DMS153 treated with DMSO at 0.1 percent for 48 hours (cell line): ENCODE data around the gene SNX25.
A peak's percentile ranks its signal among the peaks of the same experiment; 100 is the strongest.
"Not testable (repeated sequence)": the region's sequence is repeated elsewhere in the genome, so short reads cannot be mapped to it uniquely, and the experiment has no call there.

Experiments used
- DNase-seq: peaks from one replicate; lab custom pipeline; 2025; ENCODE audit not compliant: unreplicated experiment; lab: John Stamatoyannopoulos, UW

The SNX25 gene

DNA sequence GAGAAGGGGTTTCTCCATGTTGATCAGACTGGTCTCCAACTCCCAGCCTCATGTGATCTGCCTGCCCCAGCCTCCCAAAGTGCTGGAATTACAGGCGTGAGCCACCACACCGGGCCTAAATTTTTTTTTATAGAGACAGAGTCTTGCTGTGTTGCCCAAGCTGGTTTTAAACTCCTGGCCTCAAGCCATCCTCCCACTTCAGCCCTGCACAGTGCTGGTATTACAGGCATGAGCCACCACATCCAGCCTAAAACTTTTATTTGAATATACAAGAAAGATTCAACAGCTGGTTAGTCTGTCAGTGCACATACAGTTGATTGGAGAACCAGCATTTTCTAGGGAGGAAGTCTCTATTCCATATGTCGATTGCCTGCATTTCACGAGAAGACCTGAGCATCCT, 95.1 kb downstream of the SNX25 start:
- no peak for DNase-seq

GRCh38 chr4:185304944-185305690, 95.7 kb downstream of the SNX25 start:
- no peak for DNase-seq

DNA sequence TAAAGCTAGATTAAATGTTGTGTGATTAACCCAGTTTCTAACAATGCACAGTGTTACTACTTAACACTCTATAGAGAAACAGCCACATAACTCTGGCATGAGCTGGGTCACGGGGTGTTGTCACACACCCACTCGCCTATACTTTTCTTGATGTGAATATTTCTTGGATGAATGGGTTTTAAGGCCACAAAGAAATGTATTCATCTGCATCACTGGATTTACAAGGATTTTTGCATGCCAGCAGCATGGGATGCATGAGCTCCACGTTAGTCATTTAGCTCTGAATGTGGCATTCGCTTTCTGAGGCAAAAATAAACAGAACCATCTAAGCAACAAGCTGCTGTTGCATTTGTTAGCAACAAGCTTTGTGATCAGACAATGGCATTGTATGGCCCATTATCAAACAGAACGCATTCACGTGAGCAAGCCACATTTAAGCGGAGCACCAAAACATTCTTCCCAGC, 96.6 kb downstream of the SNX25 start:
- peak; percentile 11 for DNase-seq

DNA sequence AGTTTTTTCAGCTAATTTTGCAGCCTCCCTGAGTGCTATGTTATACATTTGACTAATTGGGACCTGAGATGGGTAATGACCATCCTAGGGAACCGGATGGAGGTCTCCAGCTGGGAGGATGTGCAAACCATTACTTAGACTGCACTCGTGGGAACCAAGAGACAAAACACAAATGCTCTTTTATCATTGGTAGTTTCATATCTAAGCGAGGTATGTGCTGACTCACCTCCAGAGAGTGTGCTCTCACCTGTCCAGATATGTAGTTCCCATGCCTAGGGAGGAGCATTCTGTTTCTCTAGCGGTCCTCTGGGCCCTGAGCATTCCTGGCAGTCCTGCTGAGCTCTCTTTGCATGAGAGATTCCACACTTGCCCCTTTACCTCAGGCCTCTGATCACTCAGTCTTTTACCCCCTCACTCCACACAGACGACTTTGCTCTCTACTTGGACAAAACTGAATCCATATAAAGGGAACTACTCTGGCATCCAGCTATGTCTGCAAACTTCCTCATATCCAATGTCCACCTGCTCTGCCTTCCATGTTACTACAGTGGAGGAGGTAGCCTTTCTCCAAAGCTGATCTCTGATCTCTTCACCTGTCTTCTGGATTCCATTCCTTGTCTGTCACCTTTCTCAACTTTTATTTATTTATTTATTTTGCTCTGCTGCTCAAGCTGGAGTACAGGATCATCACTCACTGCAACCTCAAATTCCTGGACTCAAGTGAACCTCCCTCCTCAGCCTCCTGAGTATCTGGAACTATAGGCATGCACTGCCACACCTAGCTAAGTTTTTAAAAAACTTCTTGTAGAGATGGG, 97.9 kb downstream of the SNX25 start:
- no peak for DNase-seq

DNA sequence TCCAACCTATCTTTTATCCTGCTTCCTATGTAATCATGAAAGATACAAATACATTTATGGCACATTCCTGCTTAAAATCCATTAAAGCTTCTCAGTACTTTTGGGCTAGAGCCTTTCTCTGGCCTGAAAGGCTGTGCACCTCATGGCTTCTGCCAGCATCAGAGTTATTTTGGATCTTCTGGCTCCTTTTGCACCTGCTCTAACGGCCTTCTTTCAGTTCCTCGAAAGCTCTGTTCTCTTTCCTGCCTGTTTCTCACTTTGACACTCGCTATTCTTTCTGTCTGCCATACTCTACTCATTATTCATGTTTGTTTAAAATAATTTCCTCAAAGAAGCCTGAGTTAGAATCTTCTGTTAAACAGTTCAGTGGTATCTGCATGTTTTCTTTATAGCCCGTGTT, 100.4 kb downstream of the SNX25 start:
- DNase-seq = no peak

DNA sequence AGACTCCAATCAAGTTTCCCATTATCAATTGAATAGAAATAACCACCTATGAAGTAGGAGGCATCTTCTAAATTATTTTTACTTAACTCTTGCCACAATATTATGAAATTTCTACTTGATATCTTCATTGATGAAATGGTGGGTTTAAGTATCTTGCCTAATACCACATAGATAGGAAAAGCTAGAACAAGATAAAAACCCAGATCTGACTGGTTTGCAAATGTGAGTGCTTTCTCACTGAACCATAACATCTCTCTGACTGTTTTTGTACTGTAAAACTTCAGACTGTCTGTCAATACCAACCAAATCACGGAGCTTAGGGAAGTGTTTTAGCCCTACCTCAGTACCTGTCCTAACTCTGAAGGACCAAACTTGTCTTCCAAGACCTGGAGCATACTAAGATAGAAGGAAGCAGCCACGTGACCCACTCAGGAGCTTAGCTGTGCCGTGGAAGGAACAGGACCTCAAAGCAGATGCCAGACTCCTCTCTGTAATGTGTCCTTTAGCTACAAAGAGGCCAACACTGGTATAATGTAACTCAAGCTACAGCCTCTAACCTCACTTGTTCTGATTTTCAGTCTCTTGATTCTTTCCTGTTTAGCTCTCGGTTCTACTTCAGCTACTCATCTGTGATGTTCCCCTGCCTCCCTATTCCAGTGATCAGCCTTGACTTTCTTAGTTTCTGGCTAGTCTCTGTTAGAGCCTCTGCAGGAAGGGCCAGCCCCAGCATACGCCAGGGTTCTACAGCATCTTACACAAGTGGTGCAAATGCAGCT, 101.9 kb downstream of the SNX25 start:
- no peak for DNase-seq

DNA sequence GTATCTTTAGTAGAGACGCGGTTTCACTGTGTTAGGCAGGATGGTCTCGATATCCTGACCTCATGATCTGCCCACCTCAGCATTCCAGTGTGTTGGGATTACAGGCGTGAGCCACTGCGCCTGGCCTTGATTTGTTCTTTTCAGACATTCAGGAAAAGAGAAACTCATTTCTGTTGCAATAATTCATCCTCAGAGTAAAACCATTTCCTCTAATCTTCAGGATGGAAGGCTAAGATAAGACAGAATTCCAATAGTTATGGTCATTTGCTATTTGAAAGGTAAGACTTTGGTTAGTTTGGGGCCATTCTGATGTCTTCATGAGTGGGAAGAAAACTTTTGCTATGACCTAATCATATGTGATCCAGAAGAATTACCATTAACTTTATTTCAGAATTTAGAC, 103.3 kb downstream of the SNX25 start:
- DNase-seq = no peak

DNA sequence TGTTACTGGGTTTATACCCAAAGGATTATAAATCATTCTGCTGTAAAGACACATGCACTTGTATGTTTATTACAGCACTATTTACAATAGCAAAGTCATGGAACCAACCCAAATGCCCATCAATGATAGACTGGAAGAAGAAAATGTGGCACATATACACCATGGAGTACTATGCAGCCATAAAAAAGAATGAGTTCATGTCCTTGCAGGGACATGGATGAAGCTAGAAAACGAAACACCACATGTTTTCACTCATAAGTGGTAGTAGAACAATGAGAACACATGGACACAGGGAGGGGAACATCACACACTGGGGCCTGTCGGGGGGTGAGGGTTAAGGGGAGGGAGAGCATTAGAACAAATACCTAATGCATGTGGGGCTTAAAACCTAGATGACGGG, 108.1 kb downstream of the SNX25 start:
- DNase-seq = not testable (repeated sequence)

DNA sequence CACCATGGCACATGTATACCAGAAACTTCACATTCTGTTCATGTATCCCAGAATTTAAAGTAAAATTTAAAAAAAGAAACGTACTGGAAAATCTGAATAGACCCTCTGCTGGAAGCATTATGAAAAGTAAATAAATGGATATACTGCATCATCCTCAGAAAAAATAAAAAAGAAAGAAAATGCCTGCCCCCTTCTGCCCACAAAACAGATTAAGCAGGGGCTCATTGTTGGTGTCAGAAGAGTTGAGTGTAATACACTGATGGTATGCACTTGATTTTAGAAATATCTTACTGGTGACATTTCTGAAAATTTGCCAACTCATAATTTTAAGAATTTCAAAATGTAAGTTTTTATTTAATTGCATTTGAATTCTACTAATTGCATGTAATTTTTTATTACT, 108.5 kb downstream of the SNX25 start:
- no peak for DNase-seq

DNA sequence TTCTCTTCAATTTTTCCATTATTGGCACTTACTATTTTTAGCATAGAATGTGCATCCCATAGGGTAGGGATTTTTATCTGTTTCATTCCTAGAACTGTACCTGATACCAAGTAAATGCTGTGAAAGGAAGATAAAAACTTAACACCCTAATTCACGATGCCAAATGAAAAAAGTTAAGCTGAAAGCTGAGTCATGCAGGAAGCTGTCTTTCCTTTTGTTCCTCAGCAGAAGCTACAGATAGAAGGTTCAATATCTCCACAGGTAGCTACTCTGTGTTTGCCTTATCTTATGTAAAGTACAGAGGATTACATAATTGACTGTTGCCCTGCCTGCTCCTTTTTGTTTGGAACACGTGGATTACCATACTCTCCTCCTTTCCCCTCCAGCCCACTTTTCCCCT, 109.3 kb downstream of the SNX25 start:
- peak; percentile 17 for DNase-seq

- no peak for DNase-seq
Observed at GRCh38 chr4:185322803-185323202, 113.4 kb downstream of the SNX25 start.

GRCh38 chr4:185323606-185324005, 114.2 kb downstream of the SNX25 start:
- no peak for DNase-seq

DNA sequence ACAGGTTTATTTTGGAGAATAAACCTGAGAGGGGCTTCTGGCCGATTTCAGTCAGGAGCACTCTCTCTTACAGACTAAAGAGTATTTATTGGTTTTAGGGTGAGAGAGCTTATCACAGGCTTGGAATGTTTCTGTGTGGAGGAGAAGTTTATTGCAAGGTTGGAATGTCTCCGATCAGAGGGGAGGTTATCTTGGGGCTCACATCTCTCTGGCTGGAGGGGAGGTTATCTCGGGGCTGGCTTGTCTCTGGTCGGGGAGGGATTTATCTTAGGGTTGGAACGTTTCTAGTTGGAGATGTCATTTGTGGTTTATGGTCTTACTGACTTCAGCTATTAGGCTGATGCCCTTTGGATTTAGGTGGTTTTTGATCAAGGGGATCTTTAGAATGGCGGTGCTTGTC, 115.0 kb downstream of the SNX25 start:
- not testable (repeated sequence) for DNase-seq

DNA sequence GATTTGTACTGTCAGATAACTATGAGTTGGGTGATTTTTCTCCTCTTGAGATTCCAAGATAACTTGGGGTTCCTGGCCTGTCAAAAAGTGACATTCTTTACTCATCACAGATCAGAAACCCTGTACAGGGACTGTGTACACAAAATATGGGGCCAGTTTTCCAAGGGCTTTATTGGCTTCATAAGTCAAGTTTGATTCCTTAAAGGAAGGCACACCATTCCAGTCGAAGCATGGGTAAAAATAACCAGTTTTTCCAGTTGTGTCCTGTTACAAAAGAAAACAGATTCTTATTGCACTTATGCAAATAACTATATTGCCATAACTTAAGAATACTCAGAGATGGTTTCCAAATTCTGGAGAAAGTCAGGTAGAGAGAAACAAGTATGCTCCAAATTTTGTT, 116.3 kb downstream of the SNX25 start:
- DNase-seq = not testable (repeated sequence)

DNA sequence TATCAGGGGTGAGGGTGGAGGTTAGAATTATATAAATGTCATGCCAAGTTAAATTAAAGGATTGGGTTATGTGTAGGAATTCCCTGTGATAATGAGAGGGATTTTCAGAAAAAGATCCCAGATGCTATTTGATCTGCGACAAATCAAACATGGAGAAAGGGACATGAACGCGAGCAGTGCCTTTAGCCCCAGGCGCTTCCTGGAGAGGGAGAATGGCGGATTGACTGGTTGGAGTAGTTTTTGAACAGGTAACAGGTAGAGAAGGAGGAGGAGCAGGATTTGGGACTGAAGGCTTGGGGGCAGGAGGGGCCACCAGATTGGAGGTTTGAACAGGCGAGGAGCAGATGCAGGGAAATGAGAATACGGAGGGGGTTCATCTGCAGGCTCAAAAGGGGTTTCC, 119.2 kb downstream of the SNX25 start:
- no peak for DNase-seq

GRCh38 chr4:185329879-185330510, 120.6 kb downstream of the SNX25 start:
- DNase-seq = not testable (repeated sequence)

- DNase-seq = no peak
Observed at GRCh38 chr4:185332575-185333464, 123.4 kb downstream of the SNX25 start.

- no peak for DNase-seq
Observed at GRCh38 chr4:185334326-185334725, 124.9 kb downstream of the SNX25 start.

GRCh38 chr4:185335579-185335978, 126.2 kb downstream of the SNX25 start:
- no peak for DNase-seq

- DNase-seq = no peak
Observed at GRCh38 chr4:185339941-185340340, 130.5 kb downstream of the SNX25 start.
